HCT116 (cell line): ENCODE data around the gene SPDEF. TPM values are rescaled to one million over a fixed set of nuclear protein-coding genes. Genes with fewer than 3 reads are reported as not detected.

Experiments used
- ATAC-seq: fragments of 200-7000 bp; cut with Tn5 transposase; 2 replicates; pipeline ENCODE4 v1.9.1; 2020; ENCODE audit warnings: mild to moderate bottlenecking, moderate library complexity
- BruUV-seq: library from RNA; stranded (reverse); fragments of 400-500 nt; replicated peaks from 2 replicates; lab custom pipeline; 2021; lab: Mats Ljungman, UMichigan
- CTCF ChIA-PET: fragments of 300-600 bp; sonication (Branson Sonifier 250); formaldehyde crosslinking; loops from one replicate; lab custom pipeline; 2021; ENCODE audit warnings: antibody characterized with exemption; lab: Charles Lee
- POLR2A ChIA-PET: fragments of 300-600, 350-600 bp; sonication (Branson Sonifier 250); formaldehyde crosslinking; loops from one replicate; lab custom pipeline; 2021; ENCODE audit warnings: antibody characterized with exemption; lab: Charles Lee
- RAD21 ChIA-PET, 2 experiments: fragments of 300-600 bp; sonication (Branson Sonifier 250); formaldehyde crosslinking; loops; one replicate each; lab custom pipeline; 2023; ENCODE audit warnings: low total read pairs in 2 of 2; ENCODE audit not compliant: uncharacterized antibody in 2 of 2, unreplicated experiment in 2 of 2, low non-redundant PET in 1 of 2; lab: Charles Lee
- DNase-seq: peaks from one replicate; pipeline ENCODE4 v3.0.0-alpha.2; 2010; ENCODE audit warnings: low read depth, low spot score
- H2AFZ ChIP-seq: fragments of 200-600 bp; shearing (Covaris generic), sonication (generic); 2 replicates; pipeline ENCODE4 v1.6.1; 2017; ENCODE audit warnings: low read depth, mixed run types, mixed read lengths, antibody characterized with exemption, low read length; ENCODE audit not compliant: poor library complexity, severe bottlenecking
- H3K27ac ChIP-seq: 2 replicates; pipeline ENCODE4 v1.5.1; 2012; ENCODE audit warnings: low read depth, low read length
- H3K27me3 ChIP-seq: fragments of 200-600 bp; sonication (generic); 2 replicates; pipeline ENCODE4 v1.6.1; 2016; ENCODE audit warnings: mixed run types, low read length, mixed read lengths; ENCODE audit not compliant: insufficient read depth
- H3K36me3 ChIP-seq, 2 experiments: fragments of 200-500 bp in 1 of 2; fragments of 200-600 bp in 1 of 2; sonication (Bioruptor generic) in 1 of 2; sonication (generic) in 1 of 2; 2 replicates each; pipeline versions ENCODE4 v1.5.1 to v1.6.1; 2014 to 2016; ENCODE audit warnings: low read length in 2 of 2, inconsistent platforms in 1 of 2, mixed read lengths in 1 of 2, mixed run types in 1 of 2; ENCODE audit not compliant: insufficient read depth in 2 of 2, control insufficient read depth in 1 of 2
- H3K4me1 ChIP-seq, 2 experiments: fragments of 200-600 bp in 1 of 2; sonication (generic) in 1 of 2; 2 replicates each; pipeline versions ENCODE4 v1.5.1 to v1.6.1; 2012 to 2017; ENCODE audit warnings: low read length in 2 of 2, inconsistent platforms in 1 of 2, mild to moderate bottlenecking in 1 of 2, mixed read lengths in 1 of 2, mixed run types in 1 of 2, moderate library complexity in 1 of 2; ENCODE audit not compliant: insufficient read depth in 2 of 2, control insufficient read depth in 1 of 2
- H3K4me2 ChIP-seq: fragments of 200-600 bp; sonication (generic); 2 replicates; pipeline ENCODE4 v1.6.1; 2017; ENCODE audit warnings: mixed run types, low read length, mixed read lengths
- H3K4me3 ChIP-seq, 2 experiments: fragments of 200-600 bp in 1 of 2; sonication (generic) in 1 of 2; replicated peaks in 1 of 2; 2 replicates each; pipeline ENCODE4 v1.5.1; 2011 to 2016; ENCODE audit warnings: low read length in 2 of 2, control low read depth in 1 of 2, low read depth in 1 of 2, mild to moderate bottlenecking in 1 of 2, mixed read lengths in 1 of 2, mixed run types in 1 of 2
- H3K79me2 ChIP-seq: fragments of 200-600 bp; sonication (generic); 2 replicates; pipeline ENCODE4 v1.6.1; 2017; ENCODE audit warnings: mild to moderate bottlenecking, mixed run types, low read length, moderate library complexity, mixed read lengths; ENCODE audit not compliant: insufficient read depth
- H3K9ac ChIP-seq: fragments of 200-600 bp; sonication (generic); 2 replicates; pipeline ENCODE4 v1.6.1; 2016; ENCODE audit warnings: low read length, mixed read lengths
- H3K9me2 ChIP-seq: fragments of 200-600 bp; sonication (generic), shearing (Covaris generic); 2 replicates; pipeline ENCODE4 v1.6.1; 2017; ENCODE audit warnings: mixed run types, mild to moderate bottlenecking, moderate library complexity; ENCODE audit not compliant: insufficient read depth
- H3K9me3 ChIP-seq, 2 experiments: fragments of 200-500 bp in 1 of 2; fragments of 200-600 bp in 1 of 2; sonication (Bioruptor generic) in 1 of 2; sonication (generic) in 1 of 2; 2 replicates each; pipeline ENCODE4 v1.6.1; 2014 to 2017; ENCODE audit warnings: low read length in 2 of 2, mixed read lengths in 2 of 2, inconsistent platforms in 1 of 2, low read depth in 1 of 2, mild to moderate bottlenecking in 1 of 2, mixed run types in 1 of 2, moderate library complexity in 1 of 2; ENCODE audit not compliant: control insufficient read depth in 1 of 2, insufficient read depth in 1 of 2
- H4K20me1 ChIP-seq: fragments of 200-600 bp; sonication (generic), shearing (Covaris generic); 2 replicates; pipeline ENCODE4 v1.6.1; 2017; ENCODE audit warnings: mixed run types, mild to moderate bottlenecking, moderate library complexity; ENCODE audit not compliant: insufficient read depth
- ATF3 ChIP-seq: IDR thresholded peaks from 2 replicates; pipeline ENCODE4 v1.6.1; 2012
- CBX3 ChIP-seq: IDR thresholded peaks from 2 replicates; pipeline ENCODE4 v1.6.1; 2012; ENCODE audit warnings: low read depth
- CEBPB ChIP-seq: IDR thresholded peaks from 2 replicates; pipeline ENCODE4 v1.6.1; 2012; ENCODE audit warnings: low read depth
- CTCF ChIP-seq, 3 experiments: fragments of 200-600 bp in 1 of 3; sonication (generic) in 1 of 3; IDR thresholded peaks in 2 of 3; conservative IDR thresholded peaks in 1 of 3; 2 replicates each; pipeline ENCODE4 v1.5.1; 2012 to 2017; ENCODE audit warnings: low read depth in 2 of 3, low read length in 2 of 3, antibody characterized with exemption in 1 of 3, borderline replicate concordance in 1 of 3, control low read depth in 1 of 3, mild to moderate bottlenecking in 1 of 3, mixed read lengths in 1 of 3, mixed run types in 1 of 3, moderate library complexity in 1 of 3; ENCODE audit not compliant: insufficient read depth in 1 of 3
- ELF1 ChIP-seq: IDR thresholded peaks from 2 replicates; pipeline ENCODE4 v1.6.1; 2012; ENCODE audit warnings: low read depth, borderline replicate concordance
- FOSL1 ChIP-seq: IDR thresholded peaks from 2 replicates; pipeline ENCODE4 v1.6.1; 2012; ENCODE audit warnings: low read depth
- JUND ChIP-seq: IDR thresholded peaks from 2 replicates; pipeline ENCODE4 v1.6.1; 2012
- MAX ChIP-seq: IDR thresholded peaks from 2 replicates; pipeline ENCODE4 v1.6.1; 2012
- POLR2A ChIP-seq: IDR thresholded peaks from 2 replicates; pipeline ENCODE4 v1.7.0; 2011; ENCODE audit warnings: borderline replicate concordance; ENCODE audit not compliant: insufficient read depth, insufficient read length; ENCODE audit errors: extremely low read depth
- RAD21 ChIP-seq: IDR thresholded peaks from 2 replicates; pipeline ENCODE4 v1.6.1; 2012; ENCODE audit warnings: low read depth, mild to moderate bottlenecking
- REST ChIP-seq: IDR thresholded peaks from 2 replicates; pipeline ENCODE4 v1.6.1; 2012; ENCODE audit warnings: low read depth
- SIN3A ChIP-seq: IDR thresholded peaks from 2 replicates; pipeline ENCODE4 v1.6.1; 2012; ENCODE audit warnings: low read depth
- SP1 ChIP-seq: IDR thresholded peaks from 2 replicates; pipeline ENCODE4 v1.6.1; 2012; ENCODE audit warnings: low read depth
- SRF ChIP-seq: IDR thresholded peaks from 2 replicates; pipeline ENCODE4 v1.6.1; 2012; ENCODE audit warnings: low read depth
- ZBTB33 ChIP-seq: IDR thresholded peaks from 2 replicates; pipeline ENCODE4 v1.6.1; 2011; ENCODE audit warnings: mild to moderate bottlenecking, low read length, moderate library complexity; ENCODE audit not compliant: insufficient replicate concordance; ENCODE audit errors: extremely low read depth
- ZFX ChIP-seq: fragments of 450-650 bp; IDR thresholded peaks from 2 replicates; pipeline ENCODE4 v1.6.1; 2017
- ZNF274 ChIP-seq: fragments of 200-500 bp; sonication (Bioruptor generic); IDR thresholded peaks from 2 replicates; pipeline ENCODE4 v1.6.1; 2014; ENCODE audit warnings: mild to moderate bottlenecking, low read depth, low read length, inconsistent platforms
- intact Hi-C: fragments of 100-400 bp; cut with micrococcal nuclease; formaldehyde crosslinking; loops from 2 replicates; pipeline ENCODE4 v1.10.0; 2022
- total RNA-seq: library from RNA; stranded (reverse); gene quantifications from one replicate; pipeline ENCODE4 v1.2.1, GENCODE V29; 2021; ENCODE audit not compliant: unreplicated experiment

Gene SPDEF
- total RNA-seq, 1 experiment from 2014 or later: 0.39 TPM

DNA sequence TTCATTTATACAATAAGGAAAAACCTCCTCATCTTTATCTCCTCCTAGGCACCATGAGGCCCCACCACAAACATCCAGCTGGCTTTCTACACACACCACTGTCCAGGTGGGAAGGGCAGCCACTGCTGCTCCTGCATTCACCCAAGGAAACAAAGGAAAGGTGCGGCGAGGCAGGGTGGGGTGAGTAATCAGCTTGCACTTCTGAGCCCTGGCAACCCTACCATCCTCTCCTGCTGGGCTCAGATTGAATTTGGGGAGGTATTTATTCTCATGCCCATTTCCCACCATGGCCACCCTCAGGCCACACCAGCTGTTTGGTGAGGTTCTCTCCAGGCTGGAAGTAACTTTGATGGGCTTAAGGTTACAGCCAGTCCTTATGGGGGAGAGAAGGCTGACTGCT, 31.2 kb upstream of the SPDEF start:
- no peak overlapping the region for H2AFZ ChIP-seq
- H3K9ac ChIP-seq: no peak overlapping the region
- RAD21 ChIA-PET: no interaction called here
- no peaks in the 10 kb centered on the region for H4K20me1 ChIP-seq
- intact Hi-C loops: no loop called here
- no peak overlapping the region for H3K27ac ChIP-seq
- DNase-seq (no peak), ATAC-seq (no peak)
- no peaks in the 10 kb centered on the region; a peak in 1 of 4 replicates for H3K36me3 ChIP-seq
- H3K9me2 ChIP-seq: no peaks in the 10 kb centered on the region
- H3K9me3 ChIP-seq: no peaks in the 10 kb centered on the region
- CTCF ChIA-PET: no interaction called here
- POLR2A ChIA-PET: no interaction called here
- TSS peak; percentile 38 for BruUV-seq
- no peak overlapping the region for H3K4me2 ChIP-seq
- H3K4me3 ChIP-seq: no peak overlapping the region
- peaks cover 13% of the 10 kb centered on the region; the same call in 1 of the 2 replicates for H3K79me2 ChIP-seq
- H3K27me3 ChIP-seq: no peaks in the 10 kb centered on the region
- TF ChIP-seq ZFX: no peak
- no peak for TF ChIP-seq FOSL1
- no peak for TF ChIP-seq ZBTB33
- no peak for TF ChIP-seq SIN3A
- TF ChIP-seq REST: no peak
- no peak for TF ChIP-seq CTCF (IDR thresholded peaks at IDR 0.05 in 2 of 3, conservative IDR thresholded peaks at IDR 0.05 in 1 of 3; ENCODE audit: borderline replicate concordance in 1 of 3, insufficient read depth in 1 of 3, low read depth in 2 of 3, low read length in 2 of 3)
- TF ChIP-seq SRF: no peak
- no peak for TF ChIP-seq MAX
- no peak for TF ChIP-seq RAD21
- no peak for TF ChIP-seq CEBPB
- no peak for TF ChIP-seq SP1
- no peak for TF ChIP-seq ATF3
- TF ChIP-seq ZNF274: no peak
- TF ChIP-seq JUND: no peak
- no peak for TF ChIP-seq ELF1
- TF ChIP-seq CBX3: no peak
- TF ChIP-seq POLR2A: no peak
- H3K4me1 ChIP-seq: no peaks in the 10 kb centered on the region
